ENCODE data around the gene SYMPK.

The SYMPK gene

DNA sequence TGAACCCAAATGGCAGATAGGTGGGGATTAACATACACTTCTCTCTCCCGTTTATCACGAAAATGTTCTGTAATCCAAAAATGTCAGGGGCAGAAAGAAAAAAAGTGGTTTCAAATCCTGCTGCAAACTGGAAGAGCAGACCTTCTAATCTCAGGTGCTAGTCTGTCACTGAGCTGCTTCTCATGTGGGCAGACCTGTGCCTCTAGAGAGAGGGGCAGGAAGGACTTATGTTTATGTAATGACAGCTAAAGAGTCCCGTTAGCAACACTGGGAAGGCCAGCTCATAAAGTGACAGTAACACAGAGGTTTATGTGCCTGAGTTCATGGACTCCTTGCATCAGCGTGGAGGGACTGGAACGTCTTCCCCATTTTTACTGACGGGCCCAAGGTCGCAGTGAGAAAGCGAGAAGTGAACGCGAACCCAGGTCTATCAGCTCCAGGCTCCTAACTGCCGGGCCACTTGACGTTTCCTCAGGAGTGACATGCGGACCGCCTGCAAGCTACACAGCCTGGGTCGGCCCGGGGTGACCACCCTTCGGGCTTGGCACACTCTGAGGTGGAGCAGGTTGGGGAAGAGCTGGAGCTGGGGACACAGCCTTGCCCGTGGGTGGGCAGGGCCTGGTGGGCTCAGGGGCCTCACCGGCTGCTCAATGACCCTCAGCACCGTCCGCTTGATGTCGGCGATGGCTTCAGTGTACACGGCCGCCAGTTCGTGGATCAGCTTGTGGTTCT is 38.2 kb downstream of the SYMPK start:
- DNase-seq: no peak

DNA sequence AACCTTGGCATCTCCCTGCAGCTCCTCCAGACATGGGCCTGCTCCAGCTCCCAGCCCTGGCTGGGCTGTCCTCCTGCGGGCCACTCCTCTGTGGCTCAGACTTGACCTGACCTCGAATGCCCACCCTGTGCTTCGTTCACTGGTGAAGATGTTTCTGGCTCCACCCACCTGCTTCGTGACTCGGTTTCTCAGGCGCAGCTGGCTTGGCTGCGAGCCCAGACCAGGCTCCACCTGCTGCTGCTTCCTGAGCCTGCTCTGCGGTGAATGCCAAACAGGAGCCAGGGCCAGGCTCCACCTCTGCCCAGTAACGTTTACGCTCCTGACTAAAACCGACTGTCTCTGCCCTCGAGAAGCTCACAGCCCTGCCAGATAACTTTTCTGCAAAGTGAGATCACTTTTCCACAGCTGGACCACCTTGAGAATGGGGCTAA is 38.9 kb downstream of the SYMPK start:
- no peak for DNase-seq

DNA sequence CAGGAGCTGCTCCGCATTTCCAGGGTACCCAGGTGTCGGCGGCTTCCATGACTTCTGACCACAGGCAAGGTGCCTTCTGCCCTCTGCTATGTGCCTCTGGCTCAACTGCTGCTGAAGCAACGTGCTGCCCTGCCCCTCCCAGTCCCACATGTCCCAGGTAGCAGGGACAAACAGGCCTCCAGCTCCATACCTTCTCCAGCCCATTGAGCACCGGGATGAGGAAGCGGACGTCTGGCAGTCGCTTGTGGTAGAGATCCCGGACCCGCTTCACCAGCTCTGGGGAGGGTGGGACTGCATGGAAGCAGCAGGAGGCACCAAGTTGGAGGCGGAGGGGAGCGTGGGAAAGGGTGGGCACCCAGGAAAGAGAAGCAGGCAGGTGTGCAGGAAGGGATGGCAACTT is 39.8 kb downstream of the SYMPK start:
- no peak for DNase-seq

DNA sequence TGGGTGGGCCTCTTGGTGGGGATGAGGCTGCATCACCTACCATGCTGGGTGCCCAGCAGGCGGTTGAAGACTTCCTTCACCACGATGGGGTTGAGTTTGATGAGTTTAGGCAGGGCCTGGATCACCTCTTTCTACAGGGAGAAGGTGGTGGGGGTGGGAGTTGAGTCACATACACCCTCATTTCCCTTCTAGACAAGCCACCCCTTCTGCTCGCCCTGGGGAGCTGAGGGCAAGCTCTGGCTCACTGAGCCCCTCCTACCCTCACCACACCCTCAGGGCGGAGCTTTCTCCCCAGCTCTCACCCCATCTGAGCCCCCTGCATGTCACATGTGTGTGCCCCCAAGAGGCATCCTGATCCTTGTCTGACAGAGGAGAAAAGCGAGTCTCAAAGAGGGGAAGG is 40.2 kb downstream of the SYMPK start:
- no peak for DNase-seq

DNA sequence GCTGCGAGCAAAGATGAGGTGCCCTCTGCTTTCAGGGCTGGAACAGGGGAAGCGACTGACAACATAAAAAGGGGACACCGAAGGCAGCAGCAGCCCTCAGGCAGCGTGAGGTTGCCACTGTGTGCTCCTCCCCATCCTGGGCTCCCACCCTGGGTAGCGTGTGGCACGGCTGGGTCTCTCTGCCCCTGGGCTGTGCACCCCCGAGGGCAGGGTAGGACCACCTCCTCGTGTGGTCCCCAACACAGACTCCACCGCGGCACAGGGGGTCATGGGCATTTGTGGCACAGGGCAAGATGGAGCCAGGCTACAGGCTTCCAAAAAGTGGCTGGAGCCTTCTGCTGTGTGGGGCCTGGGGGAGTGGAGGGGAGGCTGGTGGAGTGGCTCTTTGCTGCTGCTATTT is 41.4 kb downstream of the SYMPK start:
- DNase-seq: no peak

DNA sequence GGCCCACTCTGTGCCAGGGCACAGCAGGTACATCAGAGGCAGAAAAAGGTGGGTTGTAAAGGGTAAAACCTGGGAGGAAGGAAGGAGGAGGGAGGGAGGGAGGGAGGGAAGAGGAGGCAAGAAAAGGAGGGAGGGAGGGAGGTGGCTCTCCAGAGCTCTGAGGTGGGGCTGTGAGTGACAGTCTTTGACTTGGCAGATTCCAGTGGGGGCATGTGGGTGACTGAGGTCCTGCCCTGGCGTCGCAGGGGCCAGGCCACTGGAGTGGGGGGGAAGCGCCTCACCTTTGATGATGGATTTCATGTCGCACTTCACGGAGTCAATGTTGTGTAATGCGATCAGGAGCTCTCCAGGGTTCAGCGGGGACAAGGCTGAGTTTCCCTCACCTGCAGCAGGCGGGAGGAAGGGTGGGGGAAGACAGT is 41.8 kb downstream of the SYMPK start:
- no peak for DNase-seq

DNA sequence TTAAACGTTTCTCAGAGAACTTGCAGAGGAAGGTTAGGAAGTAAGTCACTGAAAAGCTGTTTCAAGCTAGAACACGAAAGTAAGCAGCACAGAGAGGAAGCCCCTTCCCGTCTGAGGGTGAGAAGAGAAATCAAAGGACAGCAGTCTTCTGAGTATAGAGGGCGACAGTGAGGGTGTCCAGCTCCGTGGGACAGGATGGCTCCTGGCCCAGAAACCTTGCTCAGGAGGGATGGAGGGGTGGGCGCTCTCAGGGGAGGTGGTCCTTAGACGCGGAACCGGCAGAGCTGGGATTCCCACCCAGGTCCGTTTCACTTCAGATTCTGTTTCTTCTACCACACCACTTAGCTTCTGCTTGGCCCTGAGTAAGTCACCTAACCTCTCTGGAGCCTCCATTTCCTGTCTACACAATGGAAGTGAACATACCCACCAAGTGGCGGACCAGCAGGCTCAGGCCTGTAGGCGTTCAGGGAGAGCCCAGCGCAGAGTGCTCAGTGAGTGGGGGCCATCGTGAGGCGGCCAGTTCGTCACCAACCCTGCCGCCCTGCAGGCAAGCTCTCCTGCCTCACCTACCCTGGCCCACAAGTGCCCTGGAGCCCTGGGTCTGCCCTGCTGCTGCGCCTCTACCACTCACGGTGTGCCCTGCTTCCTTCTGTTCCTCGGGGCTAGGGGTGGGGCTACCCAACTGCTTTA is 42.4 kb downstream of the SYMPK start:
- DNase-seq: no peak

DNA sequence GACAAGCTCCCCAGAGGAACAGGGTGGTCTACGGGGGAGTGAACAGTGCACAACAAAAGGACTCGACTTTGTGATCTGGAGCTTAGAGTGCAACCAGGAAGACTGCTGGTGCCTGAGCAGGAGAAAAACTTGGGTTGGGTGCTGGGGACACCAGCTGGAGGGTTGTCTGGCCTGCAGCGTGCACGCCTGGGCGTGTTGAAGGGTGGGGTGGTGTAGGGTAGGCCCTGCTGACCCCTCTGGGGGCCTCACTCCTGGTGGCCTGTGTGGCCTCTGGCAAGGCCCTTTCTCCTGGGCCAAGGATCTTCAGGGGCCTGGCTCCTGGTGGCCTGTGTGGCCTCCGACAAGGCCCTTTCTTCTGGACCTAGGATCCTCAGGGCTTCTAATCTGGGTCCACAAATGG is 43.2 kb downstream of the SYMPK start:
- DNase-seq: no peak

DNA sequence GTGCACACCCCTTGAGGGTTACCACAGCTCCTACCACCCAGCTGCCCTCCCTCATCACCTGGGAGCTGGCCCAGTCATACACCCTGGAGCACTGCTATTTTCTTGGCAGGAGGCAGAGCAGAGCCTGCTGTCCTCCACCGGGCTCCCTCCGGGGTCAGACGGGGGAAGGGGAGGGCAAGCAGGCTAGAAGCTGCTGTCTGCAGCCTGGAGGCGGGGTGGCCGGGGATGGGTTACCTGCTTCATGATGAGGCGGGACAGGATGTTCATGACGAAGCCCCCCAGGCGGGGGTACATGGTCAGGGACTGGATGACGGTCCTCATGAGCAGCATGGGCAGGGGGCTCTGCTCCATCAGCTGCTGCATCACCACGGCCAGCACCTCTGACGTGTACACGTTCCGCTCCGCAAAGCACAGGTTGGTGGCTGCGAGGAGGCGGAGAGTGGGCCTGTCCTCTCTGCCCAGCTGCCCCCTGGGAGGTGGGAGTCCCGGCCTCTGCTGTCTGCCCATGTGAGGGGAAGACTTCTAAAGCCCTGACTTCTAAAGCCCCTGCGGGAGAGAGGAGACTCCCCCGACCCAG is 45.1 kb downstream of the SYMPK start:
- DNase-seq: no peak

DNA sequence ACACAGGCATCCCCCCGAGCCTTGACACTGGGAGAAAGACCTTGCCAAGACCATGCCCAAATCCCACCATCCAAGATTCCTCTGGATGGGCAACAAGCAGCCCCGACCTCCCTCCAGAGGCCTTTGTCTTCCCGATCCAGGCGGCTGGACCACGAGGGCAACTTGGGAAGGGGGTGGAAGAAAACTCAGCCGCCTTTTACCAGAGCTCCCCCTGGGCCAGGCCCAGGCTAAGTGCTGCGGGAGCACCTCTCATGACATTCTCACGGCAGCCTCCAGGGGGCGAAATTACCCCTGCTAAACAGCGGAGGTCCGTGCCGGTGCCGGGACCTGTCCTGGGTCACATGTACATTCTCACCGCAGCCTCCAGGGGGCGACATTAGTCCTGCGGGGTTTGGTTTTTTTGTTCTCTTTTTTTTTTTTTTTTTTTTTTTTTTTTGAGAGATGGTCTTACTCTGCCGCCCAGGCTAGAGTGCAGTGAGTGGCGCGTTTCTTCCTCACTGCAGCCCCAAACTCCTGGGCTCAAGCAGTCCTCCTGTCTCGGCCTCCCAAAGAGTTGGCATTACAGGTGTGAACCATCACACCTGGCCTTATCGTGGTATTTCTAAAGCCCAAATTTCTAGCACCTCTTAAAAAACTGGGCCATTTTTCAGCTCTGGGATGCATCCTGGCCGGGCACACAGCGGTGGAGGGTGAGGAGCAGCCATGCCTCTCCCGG is 45.8 kb downstream of the SYMPK start:
- DNase-seq: peak; percentile 83

DNA sequence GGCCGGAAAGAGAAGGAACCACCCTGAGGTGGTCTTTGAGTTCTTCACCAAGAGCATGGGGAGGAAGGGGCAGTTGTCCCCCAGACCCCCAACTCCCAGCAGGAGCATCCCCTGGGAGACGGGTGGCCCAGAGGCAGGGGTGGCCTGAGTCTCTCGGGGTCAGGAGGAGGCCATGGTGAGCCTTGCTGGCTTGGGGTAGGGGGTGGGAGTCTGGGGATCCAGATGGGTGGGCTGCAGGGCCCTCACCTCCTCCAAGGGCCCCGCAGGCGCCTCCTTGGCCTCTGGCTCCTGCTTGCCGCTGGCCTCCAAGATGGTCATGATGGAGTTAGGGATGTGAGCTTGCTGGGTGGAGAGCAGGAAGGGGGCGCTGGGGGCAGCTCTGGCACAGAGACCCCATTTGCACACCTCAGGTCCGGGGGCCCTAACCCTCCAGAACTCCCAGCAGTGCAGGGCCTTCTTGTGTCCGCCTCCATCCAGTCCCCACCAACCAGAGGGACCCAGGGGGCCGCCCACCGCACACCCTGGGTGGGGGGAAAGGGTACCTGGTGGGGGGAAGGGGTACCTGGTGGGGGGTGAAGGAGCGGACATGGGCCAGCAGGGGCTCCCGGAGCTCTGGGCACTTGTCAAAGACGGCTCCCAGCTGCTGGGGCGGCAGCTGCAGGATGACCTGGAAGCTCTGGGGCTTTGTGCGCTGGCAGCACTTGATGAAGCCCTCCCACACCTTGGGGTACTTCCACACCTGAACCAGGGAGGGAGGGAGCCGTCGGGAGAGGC is 46.5 kb downstream of the SYMPK start:
- no peak for DNase-seq

DNA sequence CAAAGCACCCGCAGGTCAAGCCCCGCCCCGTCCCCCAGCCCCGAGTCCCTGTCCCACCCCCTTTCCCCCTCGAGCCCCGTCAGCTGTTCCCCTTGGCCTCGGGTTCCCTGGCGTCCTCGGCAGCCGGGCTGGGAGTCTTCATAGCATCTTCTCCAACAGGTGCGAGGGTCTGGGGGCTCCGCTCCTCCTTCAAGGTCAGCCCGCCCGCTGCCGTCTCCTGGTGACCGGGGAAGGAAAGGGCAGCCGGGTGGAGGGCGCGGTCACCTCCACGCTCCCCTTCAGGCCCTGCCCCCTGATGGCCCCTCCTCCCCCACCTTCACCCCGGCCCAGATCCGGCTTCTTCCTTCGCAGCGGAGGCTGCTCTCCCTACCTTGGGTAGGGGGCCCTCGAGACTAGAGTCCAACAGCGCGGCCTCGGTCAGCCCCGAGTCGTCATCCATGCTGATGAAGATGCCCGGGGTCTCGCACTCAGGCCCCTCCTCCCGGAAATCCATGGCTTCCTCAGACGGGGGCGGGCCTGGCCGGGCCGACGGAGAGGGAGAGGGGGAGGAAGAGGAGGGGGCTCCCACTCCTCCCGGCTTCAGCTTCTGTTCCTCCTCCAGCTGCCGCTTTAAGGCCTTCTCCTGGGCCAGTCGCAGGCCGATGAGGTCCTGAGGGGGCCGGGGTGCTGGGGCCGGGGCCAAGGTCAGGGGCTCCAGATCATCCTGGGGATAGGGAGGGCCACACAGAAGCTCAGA is 47.3 kb downstream of the SYMPK start:
- DNase-seq: no peak

DNA sequence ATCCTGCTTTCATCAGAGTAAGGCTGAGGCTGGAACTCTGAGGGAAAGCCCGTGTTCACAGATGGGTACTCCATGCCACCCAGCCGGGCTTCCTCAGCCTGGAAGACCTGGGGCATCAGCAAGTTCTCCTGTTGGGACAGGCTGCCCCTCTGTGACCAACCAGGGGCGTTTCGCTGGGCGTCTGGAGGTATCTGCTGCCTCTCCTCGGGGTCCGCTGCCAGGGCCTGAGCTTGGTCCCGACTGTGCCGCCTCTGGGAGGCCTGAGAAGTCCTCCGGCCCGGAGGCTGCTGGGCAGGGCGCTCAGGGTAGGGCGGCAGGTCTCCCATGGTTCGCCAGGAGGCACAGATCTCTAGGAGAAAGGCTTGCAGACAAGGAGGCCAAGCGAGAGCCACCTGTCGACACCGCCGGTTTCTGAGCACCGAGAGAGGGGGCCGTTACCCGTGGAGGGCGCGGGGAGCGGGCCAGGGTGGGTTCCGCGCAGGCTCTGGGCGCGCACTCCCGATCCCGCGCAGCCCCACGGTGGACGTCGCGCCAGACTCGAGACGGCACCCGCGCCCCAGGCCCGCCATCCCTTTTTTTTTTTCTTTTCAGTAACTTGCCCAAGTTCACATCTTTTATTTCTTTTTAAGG is 48.0 kb downstream of the SYMPK start, which contains the start of gene RSPH6A:
Gene RSPH6A (minus strand): TSS at position 458 of the 630 bp plus-strand sequence. CDS start 132 bp downstream, at position 326.
- DNase-seq: no peak

DNA sequence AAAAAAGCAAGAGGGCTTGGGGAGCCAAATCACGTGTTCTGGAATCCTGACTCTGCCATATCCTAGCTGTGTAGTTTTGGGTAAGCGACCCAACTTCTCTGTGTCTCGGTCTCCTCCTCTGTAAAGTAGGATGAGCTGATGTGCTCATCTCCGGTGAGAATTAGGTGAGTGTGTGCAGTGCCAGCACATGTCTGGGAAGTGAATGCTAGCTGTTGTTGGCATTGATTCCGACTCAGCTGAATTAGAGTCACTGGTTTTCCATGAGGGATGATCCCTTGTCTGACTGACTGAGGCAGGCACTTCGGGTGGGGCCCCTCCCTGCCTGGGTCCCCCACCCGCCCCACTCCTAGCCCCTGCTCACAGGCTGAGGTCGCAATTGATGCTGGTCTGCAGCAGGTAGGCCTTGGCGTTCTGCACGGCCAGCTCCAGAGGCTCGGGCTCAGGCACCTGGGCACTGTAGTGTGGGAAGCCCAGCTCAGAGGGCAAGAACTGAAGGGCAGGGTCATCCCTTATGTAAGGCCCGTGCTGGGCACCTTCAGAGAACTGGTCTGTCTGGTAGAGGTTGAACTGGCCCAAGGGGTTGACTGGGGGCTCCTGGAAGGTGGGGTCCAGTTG is 48.7 kb downstream of the SYMPK start:
- DNase-seq: no peak

DNA sequence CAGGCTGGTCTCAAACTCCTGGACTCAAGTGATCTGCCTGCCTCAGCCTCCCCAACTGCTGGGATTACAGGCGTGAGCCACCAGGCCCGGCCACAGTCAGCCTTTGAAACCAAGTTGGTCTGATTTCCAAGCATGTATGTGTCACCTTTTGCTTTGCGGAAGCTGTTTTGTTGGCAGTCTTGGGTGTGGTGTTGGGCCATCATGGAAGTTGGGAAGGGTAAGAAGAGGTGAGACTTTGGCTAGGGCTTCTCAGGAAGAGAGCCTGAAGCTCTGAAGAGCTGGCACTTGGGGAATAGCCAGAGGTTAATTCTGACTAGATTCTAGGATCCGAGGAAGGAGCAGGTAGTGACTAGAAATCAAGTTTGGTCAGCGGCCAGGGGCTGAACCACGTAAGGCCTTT is 50.6 kb downstream of the SYMPK start:
- DNase-seq: no peak

DNA sequence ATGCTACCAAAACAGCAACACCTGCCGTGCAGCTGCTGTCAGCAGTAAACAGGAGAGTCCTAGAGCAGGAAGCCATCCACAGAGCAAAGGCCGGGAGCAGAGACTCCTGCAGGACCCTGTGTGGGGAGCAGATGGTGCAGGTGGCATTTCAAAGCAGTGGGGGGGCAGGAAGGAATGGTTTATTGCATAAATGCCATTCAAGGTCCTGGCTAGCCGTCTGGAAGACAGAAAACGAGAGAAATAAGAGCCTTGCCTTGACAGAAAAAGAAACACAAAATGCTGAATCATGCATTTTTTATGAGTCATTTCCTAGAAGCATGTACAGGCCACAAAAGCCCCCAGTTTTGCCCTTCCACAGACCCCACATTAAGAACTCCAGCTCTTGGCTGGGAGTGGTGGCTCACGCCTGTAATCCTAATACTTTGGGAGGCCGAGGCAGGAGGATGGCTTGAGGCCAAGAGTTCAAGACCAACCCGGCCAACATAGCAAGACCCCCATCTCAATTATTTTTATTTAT is 53.2 kb downstream of the SYMPK start:
- no peak for DNase-seq

DNA sequence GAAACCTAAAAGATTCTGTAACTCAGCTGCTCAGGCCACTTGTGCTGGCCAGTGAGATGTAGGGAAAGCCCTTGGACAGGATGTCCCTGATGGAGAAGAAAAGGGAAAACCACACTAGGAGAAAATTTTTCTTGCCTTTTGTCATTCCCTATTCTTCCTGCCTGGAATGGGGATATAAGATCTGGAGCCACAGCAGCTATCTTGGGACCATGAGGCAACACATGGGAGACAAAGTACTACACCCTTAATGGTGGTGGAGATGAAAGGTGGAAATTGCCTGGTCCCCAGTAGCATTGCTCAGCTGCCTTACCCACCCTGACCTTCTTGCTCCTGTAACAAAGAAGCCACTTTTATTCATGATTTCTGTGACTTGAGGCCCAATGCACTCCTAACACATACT is 57.2 kb downstream of the SYMPK start:
- no peak for DNase-seq

DNA sequence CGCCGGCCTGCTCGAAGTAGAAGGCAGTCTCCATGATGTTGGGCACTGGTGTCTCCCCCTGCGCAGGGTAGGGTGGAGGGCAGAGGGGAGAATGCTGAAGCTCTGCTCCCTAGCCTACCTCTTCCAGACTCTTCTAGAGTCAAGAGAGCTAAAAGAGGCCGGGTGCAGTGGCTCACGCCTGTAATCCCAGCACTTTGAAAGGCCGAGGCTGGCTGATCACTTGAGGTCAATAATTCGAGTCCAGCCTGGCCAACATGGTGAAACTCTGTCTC is 58.1 kb downstream of the SYMPK start:
- no peak for DNase-seq

DNA sequence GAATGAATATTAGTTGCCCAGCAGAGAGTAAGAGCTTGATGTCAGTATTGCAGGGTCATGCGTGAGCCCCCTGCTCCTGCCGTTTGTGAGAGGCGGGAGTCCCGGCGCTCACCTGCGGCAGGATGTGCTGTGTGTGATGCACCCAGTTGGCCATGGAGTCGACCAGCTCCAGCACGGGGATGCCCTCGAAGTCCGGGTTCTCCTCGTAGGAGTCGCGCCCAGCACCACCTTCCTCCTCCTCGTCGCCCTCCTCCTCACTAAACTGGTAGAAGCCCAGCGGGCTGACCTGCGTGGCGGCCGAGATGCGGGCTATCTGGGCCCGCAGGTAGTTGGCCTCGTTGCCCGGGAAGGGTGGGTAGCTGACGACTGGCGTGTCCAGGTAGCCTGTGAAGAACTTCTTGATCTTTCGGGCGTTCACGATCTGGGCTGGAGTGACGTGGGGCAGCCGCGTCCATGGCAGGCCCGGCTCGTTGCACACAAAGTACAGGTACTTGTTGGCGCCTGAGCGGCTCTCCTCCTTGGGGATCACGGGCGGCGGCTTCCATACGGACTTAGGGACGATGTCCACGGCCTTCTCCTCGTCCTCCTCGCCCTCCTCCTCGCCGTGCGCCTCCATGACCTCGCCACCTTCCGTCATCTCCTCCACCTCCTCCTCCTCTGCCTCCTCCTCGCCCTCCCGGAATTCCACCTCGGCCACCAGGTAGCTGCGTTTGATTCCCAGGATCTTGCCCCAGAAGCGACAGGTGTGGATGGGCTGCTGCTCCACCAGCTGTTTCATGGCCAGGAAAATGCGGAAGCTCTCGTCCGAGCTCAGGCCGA is 58.6 kb downstream of the SYMPK start:
- DNase-seq: no peak

DNA sequence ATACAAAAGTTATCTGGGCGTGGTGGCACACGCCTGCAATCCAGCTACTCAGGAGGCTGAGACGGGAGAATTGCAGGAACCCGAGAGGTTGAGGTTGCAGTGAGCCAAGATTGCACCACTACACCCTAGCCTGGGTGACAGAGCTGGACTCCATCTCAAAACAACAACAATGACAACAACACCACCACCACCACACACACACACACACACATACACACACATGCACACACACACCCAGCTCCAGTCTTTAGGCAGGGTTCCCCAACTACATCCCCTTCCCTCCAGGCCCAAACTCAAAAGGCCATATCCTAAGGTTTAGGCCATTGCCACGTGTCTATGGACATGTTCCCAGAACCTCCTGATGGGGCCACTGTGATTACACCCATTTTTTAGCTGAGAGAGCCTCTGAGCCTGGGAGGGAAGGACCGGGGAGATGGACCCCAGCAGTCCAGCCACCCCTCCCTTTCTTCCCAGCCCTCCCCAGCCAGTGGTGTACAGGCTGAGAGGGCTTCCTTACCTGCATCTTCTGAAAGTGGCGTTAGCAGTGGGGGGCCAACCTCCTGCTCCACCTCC is 61.3 kb downstream of the SYMPK start:
- no peak for DNase-seq
